HepG2 (cell line): ENCODE measurements around the gene PPP2R5D. TPM values are rescaled to one million over a fixed set of nuclear protein-coding genes. Genes with fewer than 3 reads are reported as not detected.
A peak's percentile ranks its signal among the peaks of the same experiment; 100 is the strongest.

Source experiments
- AHR ChIP-seq: IDR thresholded peaks from 2 replicates; pipeline ENCODE4 v1.6.1; 2018; ENCODE audit warnings: missing genetic modification reagents, missing compliant biosample characterization
- ARHGAP35 ChIP-seq: sonication (generic); formaldehyde crosslinking; IDR thresholded peaks from 2 replicates; pipeline ENCODE4 v1.9.0; 2022; ENCODE audit warnings: mild to moderate bottlenecking, inconsistent platforms, moderate library complexity, missing genetic modification reagents, borderline replicate concordance
- ATRX ChIP-seq: sonication (generic); formaldehyde crosslinking; IDR thresholded peaks from 2 replicates; pipeline ENCODE4 v1.4.0; 2020; ENCODE audit warnings: missing genetic modification reagents, borderline replicate concordance
- CAMTA2 ChIP-seq: sonication (generic); formaldehyde crosslinking; IDR thresholded peaks from 2 replicates; pipeline ENCODE4 v1.4.0; 2020; ENCODE audit warnings: mild to moderate bottlenecking, missing genetic modification reagents, borderline replicate concordance
- KDM6A ChIP-seq: IDR thresholded peaks from 2 replicates; pipeline ENCODE4 v1.6.1; 2016; ENCODE audit warnings: low read depth
- NPAS2 ChIP-seq: sonication (generic); formaldehyde crosslinking; IDR thresholded peaks from 2 replicates; pipeline ENCODE4 v1.8.0; 2022; ENCODE audit warnings: mild to moderate bottlenecking, missing genetic modification reagents, borderline replicate concordance
- RXRA ChIP-seq: sonication (generic); formaldehyde crosslinking; IDR thresholded peaks from 2 replicates; pipeline ENCODE4 v1.5.1; 2020; ENCODE audit warnings: missing genetic modification reagents
- ZBTB21 ChIP-seq: sonication (generic); formaldehyde crosslinking; IDR thresholded peaks from 2 replicates; pipeline ENCODE4 v1.4.0; 2020; ENCODE audit warnings: missing genetic modification reagents
- ZEB1 ChIP-seq: IDR thresholded peaks from 2 replicates; pipeline ENCODE4 v1.6.1; 2012; ENCODE audit warnings: mild to moderate bottlenecking, low read depth, inconsistent platforms; ENCODE audit not compliant: insufficient replicate concordance
- ZNF136 ChIP-seq: sonication (generic); formaldehyde crosslinking; IDR thresholded peaks from 2 replicates; pipeline ENCODE4 v1.8.1; 2022; ENCODE audit warnings: low read depth, mild to moderate bottlenecking, moderate library complexity, missing genetic modification reagents
- ZNF530 ChIP-seq: sonication (generic); formaldehyde crosslinking; IDR thresholded peaks from 2 replicates; pipeline ENCODE4 v1.5.0; 2020; ENCODE audit warnings: low read depth, mild to moderate bottlenecking, missing genetic modification reagents
- ZNF547 ChIP-seq: sonication (generic); formaldehyde crosslinking; IDR thresholded peaks from 2 replicates; pipeline ENCODE4 v1.5.1; 2020; ENCODE audit warnings: mild to moderate bottlenecking, missing genetic modification reagents
- ZNF768 ChIP-seq: sonication (generic); formaldehyde crosslinking; IDR thresholded peaks from 2 replicates; pipeline ENCODE4 v1.4.0; 2020; ENCODE audit warnings: missing genetic modification reagents
- polyA plus RNA-seq, 8 experiments: library from polyadenylated mRNA; depleted of rRNA in 3 of 8; stranded (reverse) in 7 of 8; unstranded in 1 of 8; fragments of >200 nt; fragmentation: Illumina TruSeq in 4 of 8; extraction: Trizol in 4 of 8; gene quantifications; 2 replicates each; pipeline versions ENCODE4 v1.2.1 to v1.2.3, GENCODE V29; 2011 to 2016; ENCODE audit warnings: low read depth in 4 of 8, missing spikeins in 1 of 8, mixed read lengths in 1 of 8; ENCODE audit not compliant: insufficient read depth in 1 of 8
- total RNA-seq, 5 experiments: library from RNA; depleted of rRNA; stranded (reverse); fragments of >200 nt; fragmentation: Illumina TruSeq; extraction: Trizol; gene quantifications; 2 replicates each; pipeline ENCODE4 v1.2.3, GENCODE V29; 2016; ENCODE audit warnings: low read depth in 1 of 5
- TF ChIP-seq, protein P1 (sequence below): sonication (generic); formaldehyde crosslinking; IDR thresholded peaks from 2 replicates; pipeline ENCODE4 v1.4.0; 2020; ENCODE audit warnings: mild to moderate bottlenecking, missing genetic modification reagents
- TF ChIP-seq, protein P2 (sequence below): sonication (generic); formaldehyde crosslinking; IDR thresholded peaks from 2 replicates; pipeline ENCODE4 v1.4.0; 2020; ENCODE audit warnings: mild to moderate bottlenecking, missing genetic modification reagents
- TF ChIP-seq, protein P3 (sequence below): sonication (generic); formaldehyde crosslinking; IDR thresholded peaks from 2 replicates; pipeline ENCODE4 v1.4.0; 2020; ENCODE audit warnings: missing genetic modification reagents
- TF ChIP-seq, protein P4 (sequence below): IDR thresholded peaks from 2 replicates; pipeline ENCODE4 v1.6.1; 2018; ENCODE audit warnings: missing genetic modification reagents, mild to moderate bottlenecking, missing compliant biosample characterization
- TF ChIP-seq, protein P5 (sequence below): IDR thresholded peaks from 2 replicates; pipeline ENCODE4 v1.6.1; 2012; ENCODE audit warnings: low read depth, low read length, improper control_type of control experiment

PPP2R5D gene
- total and polyA plus RNA-seq, 2 of the 13 experiments (the other 11 are each of a cell fraction or from before 2014, with no cell fraction given): 53.7 to 60.4 TPM

DNA sequence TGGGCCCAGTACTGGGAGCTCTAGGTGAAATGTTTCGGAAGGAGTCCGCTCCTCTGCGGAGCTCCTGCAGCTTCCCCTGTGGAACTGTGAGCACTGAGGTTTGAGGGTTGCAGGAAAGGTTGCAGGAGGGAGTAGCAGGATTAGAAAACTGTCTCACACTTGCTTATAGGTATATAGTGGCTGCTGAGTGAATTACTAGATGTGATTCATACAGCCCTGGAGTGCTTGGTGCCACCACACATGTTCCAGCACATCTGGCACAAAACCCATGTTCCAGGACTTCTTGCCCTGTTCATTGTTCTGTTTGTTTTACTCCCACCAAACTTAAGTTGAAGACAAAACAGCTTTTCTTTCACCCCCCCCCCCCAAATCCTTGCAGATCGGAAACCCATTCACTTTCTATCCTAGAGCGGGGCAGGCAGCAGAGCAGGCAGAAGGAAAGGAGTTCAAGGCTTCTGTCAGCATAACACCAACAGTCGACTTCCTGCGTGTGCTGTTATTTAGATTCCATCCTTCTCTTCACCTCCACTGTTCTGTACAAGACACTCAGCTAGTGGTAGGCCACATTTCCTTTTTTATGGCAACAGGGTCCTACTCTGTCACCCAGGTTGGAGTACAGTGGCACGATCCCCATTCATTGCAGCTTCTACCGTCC is 4.7 kb upstream of the PPP2R5D start (continued):
- TF ChIP-seq, protein P1, sequence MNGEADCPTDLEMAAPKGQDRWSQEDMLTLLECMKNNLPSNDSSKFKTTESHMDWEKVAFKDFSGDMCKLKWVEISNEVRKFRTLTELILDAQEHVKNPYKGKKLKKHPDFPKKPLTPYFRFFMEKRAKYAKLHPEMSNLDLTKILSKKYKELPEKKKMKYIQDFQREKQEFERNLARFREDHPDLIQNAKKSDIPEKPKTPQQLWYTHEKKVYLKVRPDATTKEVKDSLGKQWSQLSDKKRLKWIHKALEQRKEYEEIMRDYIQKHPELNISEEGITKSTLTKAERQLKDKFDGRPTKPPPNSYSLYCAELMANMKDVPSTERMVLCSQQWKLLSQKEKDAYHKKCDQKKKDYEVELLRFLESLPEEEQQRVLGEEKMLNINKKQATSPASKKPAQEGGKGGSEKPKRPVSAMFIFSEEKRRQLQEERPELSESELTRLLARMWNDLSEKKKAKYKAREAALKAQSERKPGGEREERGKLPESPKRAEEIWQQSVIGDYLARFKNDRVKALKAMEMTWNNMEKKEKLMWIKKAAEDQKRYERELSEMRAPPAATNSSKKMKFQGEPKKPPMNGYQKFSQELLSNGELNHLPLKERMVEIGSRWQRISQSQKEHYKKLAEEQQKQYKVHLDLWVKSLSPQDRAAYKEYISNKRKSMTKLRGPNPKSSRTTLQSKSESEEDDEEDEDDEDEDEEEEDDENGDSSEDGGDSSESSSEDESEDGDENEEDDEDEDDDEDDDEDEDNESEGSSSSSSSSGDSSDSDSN (CRISPR knock-in tag): no peak
- TF ChIP-seq, protein P2, sequence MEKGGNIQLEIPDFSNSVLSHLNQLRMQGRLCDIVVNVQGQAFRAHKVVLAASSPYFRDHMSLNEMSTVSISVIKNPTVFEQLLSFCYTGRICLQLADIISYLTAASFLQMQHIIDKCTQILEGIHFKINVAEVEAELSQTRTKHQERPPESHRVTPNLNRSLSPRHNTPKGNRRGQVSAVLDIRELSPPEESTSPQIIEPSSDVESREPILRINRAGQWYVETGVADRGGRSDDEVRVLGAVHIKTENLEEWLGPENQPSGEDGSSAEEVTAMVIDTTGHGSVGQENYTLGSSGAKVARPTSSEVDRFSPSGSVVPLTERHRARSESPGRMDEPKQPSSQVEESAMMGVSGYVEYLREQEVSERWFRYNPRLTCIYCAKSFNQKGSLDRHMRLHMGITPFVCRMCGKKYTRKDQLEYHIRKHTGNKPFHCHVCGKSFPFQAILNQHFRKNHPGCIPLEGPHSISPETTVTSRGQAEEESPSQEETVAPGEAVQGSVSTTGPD (CRISPR knock-in tag): no peak
- TF ChIP-seq ZBTB21 (CRISPR knock-in tag) (no peak), AHR (0 out of 2 replicates have a peak, but pooled peaks have one; percentile 4), ZNF768 (CRISPR knock-in tag) (no peak), KDM6A (CRISPR knock-in tag) (no peak), RXRA (CRISPR knock-in tag) (no peak), NPAS2 (CRISPR knock-in tag) (no peak), ZEB1 (no peak), CAMTA2 (CRISPR knock-in tag) (no peak), ZNF136 (CRISPR knock-in tag) (no peak), ARHGAP35 (CRISPR knock-in tag) (no peak), ZNF547 (CRISPR knock-in tag) (no peak), ZNF530 (no peak), ATRX (no peak)
- TF ChIP-seq, protein P3, sequence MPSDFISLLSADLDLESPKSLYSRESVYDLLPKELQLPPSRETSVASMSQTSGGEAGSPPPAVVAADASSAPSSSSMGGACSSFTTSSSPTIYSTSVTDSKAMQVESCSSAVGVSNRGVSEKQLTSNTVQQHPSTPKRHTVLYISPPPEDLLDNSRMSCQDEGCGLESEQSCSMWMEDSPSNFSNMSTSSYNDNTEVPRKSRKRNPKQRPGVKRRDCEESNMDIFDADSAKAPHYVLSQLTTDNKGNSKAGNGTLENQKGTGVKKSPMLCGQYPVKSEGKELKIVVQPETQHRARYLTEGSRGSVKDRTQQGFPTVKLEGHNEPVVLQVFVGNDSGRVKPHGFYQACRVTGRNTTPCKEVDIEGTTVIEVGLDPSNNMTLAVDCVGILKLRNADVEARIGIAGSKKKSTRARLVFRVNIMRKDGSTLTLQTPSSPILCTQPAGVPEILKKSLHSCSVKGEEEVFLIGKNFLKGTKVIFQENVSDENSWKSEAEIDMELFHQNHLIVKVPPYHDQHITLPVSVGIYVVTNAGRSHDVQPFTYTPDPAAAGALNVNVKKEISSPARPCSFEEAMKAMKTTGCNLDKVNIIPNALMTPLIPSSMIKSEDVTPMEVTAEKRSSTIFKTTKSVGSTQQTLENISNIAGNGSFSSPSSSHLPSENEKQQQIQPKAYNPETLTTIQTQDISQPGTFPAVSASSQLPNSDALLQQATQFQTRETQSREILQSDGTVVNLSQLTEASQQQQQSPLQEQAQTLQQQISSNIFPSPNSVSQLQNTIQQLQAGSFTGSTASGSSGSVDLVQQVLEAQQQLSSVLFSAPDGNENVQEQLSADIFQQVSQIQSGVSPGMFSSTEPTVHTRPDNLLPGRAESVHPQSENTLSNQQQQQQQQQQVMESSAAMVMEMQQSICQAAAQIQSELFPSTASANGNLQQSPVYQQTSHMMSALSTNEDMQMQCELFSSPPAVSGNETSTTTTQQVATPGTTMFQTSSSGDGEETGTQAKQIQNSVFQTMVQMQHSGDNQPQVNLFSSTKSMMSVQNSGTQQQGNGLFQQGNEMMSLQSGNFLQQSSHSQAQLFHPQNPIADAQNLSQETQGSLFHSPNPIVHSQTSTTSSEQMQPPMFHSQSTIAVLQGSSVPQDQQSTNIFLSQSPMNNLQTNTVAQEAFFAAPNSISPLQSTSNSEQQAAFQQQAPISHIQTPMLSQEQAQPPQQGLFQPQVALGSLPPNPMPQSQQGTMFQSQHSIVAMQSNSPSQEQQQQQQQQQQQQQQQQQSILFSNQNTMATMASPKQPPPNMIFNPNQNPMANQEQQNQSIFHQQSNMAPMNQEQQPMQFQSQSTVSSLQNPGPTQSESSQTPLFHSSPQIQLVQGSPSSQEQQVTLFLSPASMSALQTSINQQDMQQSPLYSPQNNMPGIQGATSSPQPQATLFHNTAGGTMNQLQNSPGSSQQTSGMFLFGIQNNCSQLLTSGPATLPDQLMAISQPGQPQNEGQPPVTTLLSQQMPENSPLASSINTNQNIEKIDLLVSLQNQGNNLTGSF: no peak
- TF ChIP-seq, protein P4, sequence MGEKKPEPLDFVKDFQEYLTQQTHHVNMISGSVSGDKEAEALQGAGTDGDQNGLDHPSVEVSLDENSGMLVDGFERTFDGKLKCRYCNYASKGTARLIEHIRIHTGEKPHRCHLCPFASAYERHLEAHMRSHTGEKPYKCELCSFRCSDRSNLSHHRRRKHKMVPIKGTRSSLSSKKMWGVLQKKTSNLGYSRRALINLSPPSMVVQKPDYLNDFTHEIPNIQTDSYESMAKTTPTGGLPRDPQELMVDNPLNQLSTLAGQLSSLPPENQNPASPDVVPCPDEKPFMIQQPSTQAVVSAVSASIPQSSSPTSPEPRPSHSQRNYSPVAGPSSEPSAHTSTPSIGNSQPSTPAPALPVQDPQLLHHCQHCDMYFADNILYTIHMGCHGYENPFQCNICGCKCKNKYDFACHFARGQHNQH (CRISPR knock-in tag): 0 out of 2 replicates have a peak, but pooled peaks have one; percentile 13
- TF ChIP-seq, protein P5, sequence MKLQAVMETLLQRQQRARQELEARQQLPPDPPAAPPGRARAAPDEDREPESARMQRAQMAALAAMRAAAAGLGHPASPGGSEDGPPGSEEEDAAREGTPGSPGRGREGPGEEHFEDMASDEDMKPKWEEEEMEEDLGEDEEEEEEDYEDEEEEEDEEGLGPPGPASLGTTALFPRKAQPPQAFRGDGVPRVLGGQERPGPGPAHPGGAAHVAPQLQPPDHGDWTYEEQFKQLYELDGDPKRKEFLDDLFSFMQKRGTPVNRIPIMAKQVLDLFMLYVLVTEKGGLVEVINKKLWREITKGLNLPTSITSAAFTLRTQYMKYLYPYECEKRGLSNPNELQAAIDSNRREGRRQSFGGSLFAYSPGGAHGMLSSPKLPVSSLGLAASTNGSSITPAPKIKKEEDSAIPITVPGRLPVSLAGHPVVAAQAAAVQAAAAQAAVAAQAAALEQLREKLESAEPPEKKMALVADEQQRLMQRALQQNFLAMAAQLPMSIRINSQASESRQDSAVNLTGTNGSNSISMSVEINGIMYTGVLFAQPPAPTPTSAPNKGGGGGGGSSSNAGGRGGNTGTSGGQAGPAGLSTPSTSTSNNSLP: peak; percentile 2; the same call in 1 of the 2 replicates
